ENCODE data around the gene NFKB1.

Gene NFKB1

GRCh38 chr4:102633100-102633499 is 131.9 kb downstream of the NFKB1 start:
- no peak overlapping the region for H2AFZ ChIP-seq
- H3K9me3 ChIP-seq (ENCODE audit: control insufficient read depth, low read length) = no peaks in the 10 kb centered on the region
- H3K27me3 ChIP-seq (ENCODE audit: control insufficient read depth, insufficient read depth, low read length) = no peaks in the 10 kb centered on the region
- H3K4me1 ChIP-seq = no peaks in the 10 kb centered on the region
- no peaks in the 10 kb centered on the region for H3K36me3 ChIP-seq (ENCODE audit: control insufficient read depth, insufficient read depth, low read length)
- TF ChIP-seq CTCF (IDR thresholded peaks at IDR 0.05) = no peak
- no peak overlapping the region for H3K9ac ChIP-seq
- no peak overlapping the region for H3K27ac ChIP-seq
- H3K4me3 ChIP-seq (ENCODE audit: low read depth, low read length) = no peak overlapping the region
- no peak overlapping the region for H3K4me2 ChIP-seq (ENCODE audit: low read length)
- no peaks in the 10 kb centered on the region for H3K79me2 ChIP-seq

GRCh38 chr4:102637391-102637790 is 136.2 kb downstream of the NFKB1 start:
- no peaks in the 10 kb centered on the region for H3K4me1 ChIP-seq
- H3K79me2 ChIP-seq = no peaks in the 10 kb centered on the region
- no peak overlapping the region for H3K4me3 ChIP-seq (ENCODE audit: low read depth, low read length)
- H3K27me3 ChIP-seq (ENCODE audit: control insufficient read depth, insufficient read depth, low read length) = no peaks in the 10 kb centered on the region
- H3K27ac ChIP-seq = no peak overlapping the region
- no peak overlapping the region for H3K4me2 ChIP-seq (ENCODE audit: low read length)
- no peak overlapping the region for H3K9ac ChIP-seq
- H3K9me3 ChIP-seq (ENCODE audit: control insufficient read depth, low read length) = no peaks in the 10 kb centered on the region
- H2AFZ ChIP-seq = no peak overlapping the region
- TF ChIP-seq CTCF (IDR thresholded peaks at IDR 0.05) = no peak
- no peaks in the 10 kb centered on the region for H3K36me3 ChIP-seq (ENCODE audit: control insufficient read depth, insufficient read depth, low read length)

- Histone ChIP-seq H3K4me2 (ENCODE audit: low read length) (no peak overlapping the region), H3K79me2 (no peaks in the 10 kb centered on the region), H3K27me3 (ENCODE audit: control insufficient read depth, insufficient read depth, low read length) (no peaks in the 10 kb centered on the region), H3K4me3 (ENCODE audit: low read depth, low read length) (no peak overlapping the region), H3K27ac (no peak overlapping the region), H2AFZ (no peak overlapping the region), H3K9me3 (ENCODE audit: control insufficient read depth, low read length) (no peaks in the 10 kb centered on the region), H3K36me3 (ENCODE audit: control insufficient read depth, insufficient read depth, low read length) (no peaks in the 10 kb centered on the region), H3K9ac (no peak overlapping the region), H3K4me1 (no peaks in the 10 kb centered on the region)
- TF ChIP-seq CTCF (IDR thresholded peaks at IDR 0.05) = no peak
Measured at GRCh38 chr4:102638621-102639020, 137.5 kb downstream of the NFKB1 start.

- Histone ChIP-seq H3K79me2 (no peaks in the 10 kb centered on the region), H3K36me3 (ENCODE audit: control insufficient read depth, insufficient read depth, low read length) (no peaks in the 10 kb centered on the region), H3K4me1 (no peaks in the 10 kb centered on the region), H3K4me3 (ENCODE audit: low read depth, low read length) (no peak overlapping the region), H3K27me3 (ENCODE audit: control insufficient read depth, insufficient read depth, low read length) (no peaks in the 10 kb centered on the region), H3K4me2 (ENCODE audit: low read length) (no peak overlapping the region), H3K9ac (no peak overlapping the region), H3K27ac (no peak overlapping the region), H3K9me3 (ENCODE audit: control insufficient read depth, low read length) (no peaks in the 10 kb centered on the region), H2AFZ (no peak overlapping the region)
- no peak for TF ChIP-seq CTCF (IDR thresholded peaks at IDR 0.05)
Measured at GRCh38 chr4:102639598-102639997, 138.4 kb downstream of the NFKB1 start.

- Histone ChIP-seq H3K79me2 (no peaks in the 10 kb centered on the region), H2AFZ (no peak overlapping the region), H3K9ac (no peak overlapping the region), H3K4me3 (ENCODE audit: low read depth, low read length) (no peak overlapping the region), H3K4me2 (ENCODE audit: low read length) (no peak overlapping the region), H3K27ac (no peak overlapping the region), H3K9me3 (ENCODE audit: control insufficient read depth, low read length) (no peaks in the 10 kb centered on the region), H3K27me3 (ENCODE audit: control insufficient read depth, insufficient read depth, low read length) (no peaks in the 10 kb centered on the region), H3K36me3 (ENCODE audit: control insufficient read depth, insufficient read depth, low read length) (no peaks in the 10 kb centered on the region), H3K4me1 (no peaks in the 10 kb centered on the region)
- TF ChIP-seq CTCF (IDR thresholded peaks at IDR 0.05) = no peak
Measured at GRCh38 chr4:102640669-102641068, 139.5 kb downstream of the NFKB1 start.
